Measurements from ENCODE around the gene POLQ. TPM values are rescaled to one million over a fixed set of nuclear protein-coding genes. Genes with fewer than 3 reads are reported as not detected.
A peak's percentile ranks its signal among the peaks of the same experiment; 100 is the strongest.

The POLQ gene
- total RNA-seq, 1 donor from 2014 or later = 0.79 TPM

DNA sequence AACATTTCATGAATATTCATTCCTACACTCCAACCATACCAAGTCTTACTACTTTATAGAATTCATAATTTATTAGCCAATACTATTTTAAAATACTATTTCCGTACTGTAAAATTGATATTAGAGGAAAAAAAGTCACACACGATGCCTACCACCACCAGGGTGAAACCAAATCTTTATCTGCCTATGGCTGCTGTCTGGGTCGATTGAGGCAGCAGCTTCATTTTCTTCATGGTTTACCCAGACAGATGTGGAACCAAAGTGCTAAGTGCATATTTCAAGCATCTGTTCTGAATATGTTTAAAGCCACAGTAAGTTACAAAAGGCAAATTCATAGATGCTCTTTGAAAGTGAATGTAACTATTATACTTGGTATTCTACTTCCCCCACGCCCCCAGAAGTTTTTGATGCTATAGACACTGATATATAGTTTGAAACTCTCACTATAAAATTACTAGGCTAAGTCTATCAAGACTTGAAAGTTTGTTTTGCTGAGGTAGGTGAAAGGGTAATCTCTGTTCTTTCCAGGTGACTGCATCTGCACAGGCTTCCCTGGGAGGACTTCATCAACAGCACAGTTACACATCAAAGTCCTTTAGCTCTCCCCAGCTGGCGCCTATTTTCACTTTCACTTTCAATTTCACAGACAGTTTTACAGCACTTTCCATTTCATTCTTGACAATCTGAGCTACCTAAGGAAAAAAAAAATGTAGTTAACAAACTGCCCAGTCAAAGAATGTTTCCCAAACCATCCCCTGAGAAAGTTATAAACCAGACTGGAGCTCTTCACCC lies 113.9 kb downstream of the POLQ start:
- Histone ChIP-seq H3K36me3 (ENCODE audit: control insufficient read depth, insufficient read depth, low read length) (peaks cover 2% of the 10 kb centered on the region), H3K4me3 (ENCODE audit: low read depth, low read length) (no peak overlapping the region), H3K27me3 (ENCODE audit: control insufficient read depth, insufficient read depth, low read length) (no peaks in the 10 kb centered on the region)
- TF ChIP-seq CTCF (IDR thresholded peaks at IDR 0.05; ENCODE audit: insufficient read depth, low read length, severe bottlenecking) = no peak
- FAIRE-seq (no peak), DNase-seq (ENCODE audit: low read depth) (peak; percentile 8)

DNA sequence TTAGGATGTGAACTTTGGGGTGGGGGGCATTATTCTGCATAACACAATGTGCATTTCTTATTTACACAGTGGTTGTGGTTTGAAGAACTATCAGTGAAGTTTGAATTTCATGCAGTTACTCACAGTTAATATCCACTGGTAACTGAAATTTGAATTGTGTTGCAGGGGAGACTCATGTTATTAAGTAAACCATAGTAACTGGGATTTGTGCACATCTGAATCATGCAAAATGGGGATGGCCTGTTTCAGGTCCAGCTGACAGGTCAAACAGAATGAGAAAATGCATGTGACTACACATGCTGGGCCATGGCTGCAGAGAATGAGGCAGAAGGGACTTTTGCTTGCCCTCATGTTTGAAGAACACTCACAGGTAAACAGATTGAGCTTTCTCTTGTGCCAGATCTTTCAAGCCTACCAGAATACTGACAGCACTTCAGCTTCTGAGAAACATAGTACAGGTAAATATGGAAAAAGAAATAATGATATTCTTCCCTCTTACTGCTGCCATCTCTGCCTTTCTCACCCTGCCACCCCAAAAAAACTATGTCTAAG lies 115.0 kb downstream of the POLQ start:
- DNase-seq (ENCODE audit: low read depth) (no peak), FAIRE-seq (peak; percentile 13)
- TF ChIP-seq CTCF (IDR thresholded peaks at IDR 0.05; ENCODE audit: insufficient read depth, low read length, severe bottlenecking) = no peak
- Histone ChIP-seq H3K4me3 (ENCODE audit: low read depth, low read length) (no peak overlapping the region), H3K27me3 (ENCODE audit: control insufficient read depth, insufficient read depth, low read length) (no peaks in the 10 kb centered on the region), H3K36me3 (ENCODE audit: control insufficient read depth, insufficient read depth, low read length) (peaks cover 2% of the 10 kb centered on the region)

GRCh38 chr3:121424549-121424948 lies 121.2 kb downstream of the POLQ start:
- Histone ChIP-seq H3K4me3 (ENCODE audit: low read depth, low read length) (no peak overlapping the region), H3K27me3 (ENCODE audit: control insufficient read depth, insufficient read depth, low read length) (no peaks in the 10 kb centered on the region), H3K36me3 (ENCODE audit: control insufficient read depth, insufficient read depth, low read length) (peaks cover 2% of the 10 kb centered on the region)
- FAIRE-seq = no peak
- no peak for TF ChIP-seq CTCF (IDR thresholded peaks at IDR 0.05; ENCODE audit: insufficient read depth, low read length, severe bottlenecking)
- no peak for DNase-seq (ENCODE audit: low read depth)

DNA sequence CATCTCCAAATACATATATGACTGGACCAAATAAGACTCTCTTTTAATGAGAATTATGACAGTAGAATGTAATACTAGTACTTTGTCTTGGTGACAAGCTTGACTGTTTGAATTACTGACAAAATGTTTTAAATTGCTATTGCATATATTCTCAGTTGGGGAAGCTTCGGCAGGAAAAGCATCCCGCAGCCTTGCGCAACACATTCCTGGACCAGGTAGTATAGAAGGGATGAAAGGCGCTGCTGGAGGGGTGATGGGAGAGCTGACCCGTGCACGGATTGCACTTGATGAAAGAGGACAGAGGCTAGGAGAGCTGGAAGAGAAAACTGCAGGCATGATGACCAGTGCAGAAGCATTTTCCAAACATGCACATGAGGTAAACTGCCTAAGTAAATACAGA lies 127.6 kb downstream of the POLQ start:
- no peak for TF ChIP-seq CTCF (IDR thresholded peaks at IDR 0.05; ENCODE audit: insufficient read depth, low read length, severe bottlenecking)
- DNase-seq (ENCODE audit: low read depth) (no peak), FAIRE-seq (no peak)
- Histone ChIP-seq H3K36me3 (ENCODE audit: control insufficient read depth, insufficient read depth, low read length) (no peaks in the 10 kb centered on the region), H3K27me3 (ENCODE audit: control insufficient read depth, insufficient read depth, low read length) (no peaks in the 10 kb centered on the region), H3K4me3 (ENCODE audit: low read depth, low read length) (no peak overlapping the region)

- no peak for FAIRE-seq
- TF ChIP-seq CTCF (IDR thresholded peaks at IDR 0.05; ENCODE audit: insufficient read depth, low read length, severe bottlenecking) = no peak
- H3K27me3 ChIP-seq (ENCODE audit: control insufficient read depth, insufficient read depth, low read length) = no peaks in the 10 kb centered on the region
- H3K4me3 ChIP-seq (ENCODE audit: low read depth, low read length) = no peak overlapping the region
- no peaks in the 10 kb centered on the region for H3K36me3 ChIP-seq (ENCODE audit: control insufficient read depth, insufficient read depth, low read length)
- peak; percentile 7 for DNase-seq (ENCODE audit: low read depth)
Measured at GRCh38 chr3:121414924-121415323, 130.9 kb downstream of the POLQ start.

All from bronchial epithelial cell (primary cell).